HEK293 (cell line): ENCODE data around the gene DLG2.

Source experiments
- CTCF ChIA-PET: fragments of 350-600 bp; formaldehyde crosslinking; extraction: SDS; loops from one replicate; lab custom pipeline; 2021; ENCODE audit warnings: antibody characterized with exemption; lab: Yijun Ruan, JAX
- POLR2A ChIA-PET: fragments of 300-600 bp; formaldehyde crosslinking; extraction: SDS; loops from one replicate; lab custom pipeline; 2020; ENCODE audit warnings: antibody characterized with exemption, inconsistent platforms; lab: Yijun Ruan, JAX
- H3K27ac ChIP-seq: fragments of 200-500 bp; sonication (Bioruptor generic); 2 replicates; pipeline ENCODE4 v1.5.1; 2014; ENCODE audit warnings: low read depth, low read length, control low read depth, inconsistent platforms; ENCODE audit errors: extremely low read depth
- H3K36me3 ChIP-seq, 2 experiments: fragments of 200-500 bp in 1 of 2; sonication (Bioruptor generic) in 1 of 2; 1 replicate in 1 of 2; 2 replicates in 1 of 2; pipeline ENCODE4 v1.5.1; 2014 to 2017; ENCODE audit warnings: inconsistent platforms in 2 of 2, low read length in 2 of 2; ENCODE audit not compliant: control insufficient read depth in 2 of 2, insufficient read depth in 1 of 2
- H3K4me1 ChIP-seq: fragments of 200-500 bp; sonication (Bioruptor generic); 2 replicates; pipeline ENCODE4 v1.5.1; 2014; ENCODE audit warnings: mild to moderate bottlenecking, low read length, inconsistent platforms; ENCODE audit not compliant: control insufficient read depth, insufficient read depth
- H3K4me3 ChIP-seq: 2 replicates; pipeline ENCODE4 v1.5.1; 2011; ENCODE audit warnings: low read depth, mild to moderate bottlenecking, control low read depth, low read length, moderate library complexity
- H3K9me3 ChIP-seq: fragments of 200-500 bp; sonication (Bioruptor generic); 2 replicates; pipeline ENCODE4 v1.5.1; 2014; ENCODE audit warnings: low read depth, low read length, inconsistent platforms; ENCODE audit not compliant: control insufficient read depth, insufficient read depth
- GLI4 ChIP-seq: fragments of 450-650 bp; formaldehyde crosslinking; IDR thresholded peaks from 2 replicates; pipeline ENCODE4 v1.5.1; 2016; ENCODE audit warnings: missing biosample characterization, missing genetic modification characterization
- HOXA7 ChIP-seq: sonication (generic); formaldehyde crosslinking; IDR thresholded peaks from 2 replicates; pipeline ENCODE4 v1.8.1; 2022; ENCODE audit warnings: missing genetic modification reagents, borderline replicate concordance
- KLF7 ChIP-seq: fragments of 450-650 bp; formaldehyde crosslinking; IDR thresholded peaks from 2 replicates; pipeline ENCODE4 v1.5.1; 2016; ENCODE audit warnings: missing biosample characterization, missing genetic modification characterization, borderline replicate concordance
- SALL2 ChIP-seq: fragments of 450-650 bp; formaldehyde crosslinking; IDR thresholded peaks from 2 replicates; pipeline ENCODE4 v1.5.0; 2017; ENCODE audit warnings: missing biosample characterization, mild to moderate bottlenecking, missing genetic modification characterization, borderline replicate concordance
- SP3 ChIP-seq: fragments of 450-650 bp; formaldehyde crosslinking; IDR thresholded peaks from 2 replicates; pipeline ENCODE4 v1.5.1; 2016; ENCODE audit warnings: missing biosample characterization, missing genetic modification characterization
- YY2 ChIP-seq: fragments of 450-650 bp; formaldehyde crosslinking; IDR thresholded peaks from 2 replicates; pipeline ENCODE4 v1.5.1; 2016; ENCODE audit warnings: missing biosample characterization, missing genetic modification characterization
- ZBTB20 ChIP-seq: fragments of 450-650 bp; formaldehyde crosslinking; IDR thresholded peaks from 2 replicates; pipeline ENCODE4 v1.5.1; 2016; ENCODE audit warnings: missing biosample characterization, missing genetic modification characterization
- ZBTB48 ChIP-seq: fragments of 450-650 bp; formaldehyde crosslinking; IDR thresholded peaks from 2 replicates; pipeline ENCODE4 v1.5.1; 2016; ENCODE audit warnings: missing biosample characterization, missing genetic modification characterization
- ZBTB7A ChIP-seq: fragments of 450-650 bp; formaldehyde crosslinking; IDR thresholded peaks from 2 replicates; pipeline ENCODE4 v1.5.1; 2016; ENCODE audit warnings: low read depth, missing biosample characterization, missing genetic modification characterization
- ZNF391 ChIP-seq: fragments of 450-650 bp; formaldehyde crosslinking; IDR thresholded peaks from 2 replicates; pipeline ENCODE4 v1.5.1; 2016; ENCODE audit warnings: low read depth, missing biosample characterization, missing genetic modification characterization, borderline replicate concordance
- ZNF426 ChIP-seq: fragments of 450-650 bp; formaldehyde crosslinking; IDR thresholded peaks from 2 replicates; pipeline ENCODE4 v1.5.1; 2017; ENCODE audit warnings: missing biosample characterization, missing genetic modification characterization, mild to moderate bottlenecking, inconsistent platforms, moderate library complexity
- ZNF549 ChIP-seq: fragments of 450-650 bp; IDR thresholded peaks from 2 replicates; pipeline ENCODE4 v1.5.1; 2018; ENCODE audit warnings: missing biosample characterization, missing genetic modification characterization, mild to moderate bottlenecking, inconsistent platforms, moderate library complexity
- ZNF623 ChIP-seq: fragments of 450-650 bp; formaldehyde crosslinking; IDR thresholded peaks from 2 replicates; pipeline ENCODE4 v1.5.1; 2016; ENCODE audit warnings: missing biosample characterization, missing genetic modification characterization
- ZNF785 ChIP-seq: fragments of 450-650 bp; formaldehyde crosslinking; IDR thresholded peaks from 2 replicates; pipeline ENCODE4 v1.5.1; 2016; ENCODE audit warnings: missing biosample characterization, missing genetic modification characterization
- ZNF791 ChIP-seq: fragments of 450-650 bp; formaldehyde crosslinking; IDR thresholded peaks from 2 replicates; pipeline ENCODE4 v1.5.1; 2016; ENCODE audit warnings: missing biosample characterization, missing genetic modification characterization
- TF ChIP-seq, protein P1 (sequence below): fragments of 450-650 bp; formaldehyde crosslinking; IDR thresholded peaks from 2 replicates; pipeline ENCODE4 v1.5.1; 2016; ENCODE audit warnings: missing biosample characterization, missing genetic modification characterization
- TF ChIP-seq, protein P2 (sequence below): fragments of 450-650 bp; formaldehyde crosslinking; IDR thresholded peaks from 2 replicates; pipeline ENCODE4 v1.5.1; 2016; ENCODE audit warnings: missing biosample characterization, missing genetic modification characterization
- TF ChIP-seq, protein P3 (sequence below): fragments of 450-650 bp; formaldehyde crosslinking; IDR thresholded peaks from 2 replicates; pipeline ENCODE4 v1.5.0; 2017; ENCODE audit warnings: missing biosample characterization, missing genetic modification characterization, borderline replicate concordance
- TF ChIP-seq, protein P4 (sequence below): fragments of 450-650 bp; formaldehyde crosslinking; IDR thresholded peaks from 2 replicates; pipeline ENCODE4 v1.5.1; 2017; ENCODE audit warnings: missing biosample characterization, missing genetic modification characterization
- TF ChIP-seq, protein P5 (sequence below): fragments of 450-650 bp; formaldehyde crosslinking; conservative IDR thresholded peaks from 2 replicates; pipeline ENCODE4 v1.5.1; 2016; ENCODE audit warnings: low read depth, missing biosample characterization, missing genetic modification characterization

The DLG2 gene

DNA sequence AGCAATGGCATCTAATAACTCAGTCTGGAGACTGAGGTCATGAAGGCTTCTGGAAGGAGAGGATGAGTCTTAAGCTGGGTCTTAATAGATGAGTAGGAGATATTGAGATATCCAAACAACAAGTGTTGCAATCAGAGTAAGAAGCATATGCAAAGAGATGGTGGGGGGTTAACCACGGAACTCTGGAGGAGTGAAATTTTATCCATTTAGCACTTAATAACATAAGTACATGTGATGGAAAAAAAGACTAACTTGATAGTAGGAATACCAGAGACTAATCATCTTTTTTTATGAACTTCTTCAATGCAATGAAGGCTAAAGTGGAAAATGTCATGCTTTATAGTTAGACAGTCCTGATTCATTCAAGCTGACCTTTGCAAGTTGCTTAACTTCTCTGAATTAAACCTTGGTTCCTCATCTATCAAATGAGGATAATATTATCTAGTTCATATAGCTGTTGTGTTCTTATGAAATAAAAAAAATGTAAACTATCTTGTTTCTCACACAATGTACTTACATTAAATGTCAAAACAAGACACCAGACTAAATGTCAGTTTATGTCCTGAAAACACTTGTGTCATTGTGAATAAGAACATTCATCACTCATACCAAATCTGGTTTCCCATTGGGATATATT, 1937.9 kb downstream of the DLG2 start:
- ChIA-PET CTCF (interaction anchor here (0.7 kb wide), 1 partner anchor 875 kb away, joined by 3 read pairs; no protein-coding TSS in a partner anchor), POLR2A (no interaction called here)
- TF ChIP-seq YY2 (tag by site-specific recombination) (no peak), ZBTB48 (tag by site-specific recombination) (no peak), ZNF785 (no peak)
- no peaks in the 10 kb centered on the region for H3K9me3 ChIP-seq
- no peak overlapping the region for H3K4me3 ChIP-seq
- H3K4me1 ChIP-seq: no peaks in the 10 kb centered on the region
- H3K27ac ChIP-seq: no peak overlapping the region
- H3K36me3 ChIP-seq: no peaks in the 10 kb centered on the region

DNA sequence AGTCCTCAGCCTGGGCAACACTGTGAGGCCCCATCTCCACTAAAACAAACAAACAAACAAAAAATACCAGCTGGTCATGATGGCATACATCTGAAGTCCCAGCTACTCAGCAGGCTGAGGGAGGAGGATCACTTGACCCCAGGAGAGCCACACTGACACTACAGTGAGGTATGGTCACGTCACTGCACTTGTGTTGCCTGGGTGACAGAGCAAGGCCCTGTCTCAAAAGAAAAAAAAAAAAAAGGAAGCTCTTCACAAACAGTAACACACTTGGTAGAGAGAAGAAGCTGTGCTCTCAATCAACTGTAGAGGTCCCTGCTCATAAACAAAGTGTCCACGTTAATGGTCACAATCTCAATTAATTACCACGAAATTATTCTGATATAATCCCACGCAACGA, 1939.4 kb downstream of the DLG2 start:
- H3K4me3 ChIP-seq: no peak overlapping the region
- TF ChIP-seq HOXA7: no peak
- TF ChIP-seq, protein P1, sequence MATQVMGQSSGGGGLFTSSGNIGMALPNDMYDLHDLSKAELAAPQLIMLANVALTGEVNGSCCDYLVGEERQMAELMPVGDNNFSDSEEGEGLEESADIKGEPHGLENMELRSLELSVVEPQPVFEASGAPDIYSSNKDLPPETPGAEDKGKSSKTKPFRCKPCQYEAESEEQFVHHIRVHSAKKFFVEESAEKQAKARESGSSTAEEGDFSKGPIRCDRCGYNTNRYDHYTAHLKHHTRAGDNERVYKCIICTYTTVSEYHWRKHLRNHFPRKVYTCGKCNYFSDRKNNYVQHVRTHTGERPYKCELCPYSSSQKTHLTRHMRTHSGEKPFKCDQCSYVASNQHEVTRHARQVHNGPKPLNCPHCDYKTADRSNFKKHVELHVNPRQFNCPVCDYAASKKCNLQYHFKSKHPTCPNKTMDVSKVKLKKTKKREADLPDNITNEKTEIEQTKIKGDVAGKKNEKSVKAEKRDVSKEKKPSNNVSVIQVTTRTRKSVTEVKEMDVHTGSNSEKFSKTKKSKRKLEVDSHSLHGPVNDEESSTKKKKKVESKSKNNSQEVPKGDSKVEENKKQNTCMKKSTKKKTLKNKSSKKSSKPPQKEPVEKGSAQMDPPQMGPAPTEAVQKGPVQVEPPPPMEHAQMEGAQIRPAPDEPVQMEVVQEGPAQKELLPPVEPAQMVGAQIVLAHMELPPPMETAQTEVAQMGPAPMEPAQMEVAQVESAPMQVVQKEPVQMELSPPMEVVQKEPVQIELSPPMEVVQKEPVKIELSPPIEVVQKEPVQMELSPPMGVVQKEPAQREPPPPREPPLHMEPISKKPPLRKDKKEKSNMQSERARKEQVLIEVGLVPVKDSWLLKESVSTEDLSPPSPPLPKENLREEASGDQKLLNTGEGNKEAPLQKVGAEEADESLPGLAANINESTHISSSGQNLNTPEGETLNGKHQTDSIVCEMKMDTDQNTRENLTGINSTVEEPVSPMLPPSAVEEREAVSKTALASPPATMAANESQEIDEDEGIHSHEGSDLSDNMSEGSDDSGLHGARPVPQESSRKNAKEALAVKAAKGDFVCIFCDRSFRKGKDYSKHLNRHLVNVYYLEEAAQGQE (tag by site-specific recombination): no peak
- no peak for TF ChIP-seq SP3 (tag by site-specific recombination)
- no peak for TF ChIP-seq ZNF791
- no peak for TF ChIP-seq ZBTB20
- TF ChIP-seq ZNF623 (tag by site-specific recombination): no peak
- TF ChIP-seq, protein P2, sequence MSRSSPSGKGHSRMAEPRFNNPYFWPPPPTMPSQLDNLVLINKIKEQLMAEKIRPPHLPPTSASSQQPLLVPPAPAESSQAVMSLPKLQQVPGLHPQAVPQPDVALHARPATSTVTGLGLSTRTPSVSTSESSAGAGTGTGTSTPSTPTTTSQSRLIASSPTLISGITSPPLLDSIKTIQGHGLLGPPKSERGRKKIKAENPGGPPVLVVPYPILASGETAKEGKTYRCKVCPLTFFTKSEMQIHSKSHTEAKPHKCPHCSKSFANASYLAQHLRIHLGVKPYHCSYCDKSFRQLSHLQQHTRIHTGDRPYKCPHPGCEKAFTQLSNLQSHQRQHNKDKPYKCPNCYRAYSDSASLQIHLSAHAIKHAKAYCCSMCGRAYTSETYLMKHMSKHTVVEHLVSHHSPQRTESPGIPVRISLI: no peak
- no peak for TF ChIP-seq ZNF549 (tag by site-specific recombination)
- TF ChIP-seq, protein P3, sequence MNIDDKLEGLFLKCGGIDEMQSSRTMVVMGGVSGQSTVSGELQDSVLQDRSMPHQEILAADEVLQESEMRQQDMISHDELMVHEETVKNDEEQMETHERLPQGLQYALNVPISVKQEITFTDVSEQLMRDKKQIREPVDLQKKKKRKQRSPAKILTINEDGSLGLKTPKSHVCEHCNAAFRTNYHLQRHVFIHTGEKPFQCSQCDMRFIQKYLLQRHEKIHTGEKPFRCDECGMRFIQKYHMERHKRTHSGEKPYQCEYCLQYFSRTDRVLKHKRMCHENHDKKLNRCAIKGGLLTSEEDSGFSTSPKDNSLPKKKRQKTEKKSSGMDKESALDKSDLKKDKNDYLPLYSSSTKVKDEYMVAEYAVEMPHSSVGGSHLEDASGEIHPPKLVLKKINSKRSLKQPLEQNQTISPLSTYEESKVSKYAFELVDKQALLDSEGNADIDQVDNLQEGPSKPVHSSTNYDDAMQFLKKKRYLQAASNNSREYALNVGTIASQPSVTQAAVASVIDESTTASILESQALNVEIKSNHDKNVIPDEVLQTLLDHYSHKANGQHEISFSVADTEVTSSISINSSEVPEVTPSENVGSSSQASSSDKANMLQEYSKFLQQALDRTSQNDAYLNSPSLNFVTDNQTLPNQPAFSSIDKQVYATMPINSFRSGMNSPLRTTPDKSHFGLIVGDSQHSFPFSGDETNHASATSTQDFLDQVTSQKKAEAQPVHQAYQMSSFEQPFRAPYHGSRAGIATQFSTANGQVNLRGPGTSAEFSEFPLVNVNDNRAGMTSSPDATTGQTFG: no peak
- TF ChIP-seq SALL2: no peak
- TF ChIP-seq GLI4 (tag by site-specific recombination): no peak
- TF ChIP-seq, protein P4, sequence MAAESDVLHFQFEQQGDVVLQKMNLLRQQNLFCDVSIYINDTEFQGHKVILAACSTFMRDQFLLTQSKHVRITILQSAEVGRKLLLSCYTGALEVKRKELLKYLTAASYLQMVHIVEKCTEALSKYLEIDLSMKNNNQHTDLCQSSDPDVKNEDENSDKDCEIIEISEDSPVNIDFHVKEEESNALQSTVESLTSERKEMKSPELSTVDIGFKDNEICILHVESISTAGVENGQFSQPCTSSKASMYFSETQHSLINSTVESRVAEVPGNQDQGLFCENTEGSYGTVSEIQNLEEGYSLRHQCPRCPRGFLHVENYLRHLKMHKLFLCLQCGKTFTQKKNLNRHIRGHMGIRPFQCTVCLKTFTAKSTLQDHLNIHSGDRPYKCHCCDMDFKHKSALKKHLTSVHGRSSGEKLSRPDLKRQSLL (tag by site-specific recombination): no peak
- no peak for TF ChIP-seq KLF7
- TF ChIP-seq YY2 (tag by site-specific recombination): no peak
- TF ChIP-seq ZNF426 (tag by site-specific recombination): no peak
- no peak for TF ChIP-seq ZBTB7A (tag by site-specific recombination)
- TF ChIP-seq, protein P5, sequence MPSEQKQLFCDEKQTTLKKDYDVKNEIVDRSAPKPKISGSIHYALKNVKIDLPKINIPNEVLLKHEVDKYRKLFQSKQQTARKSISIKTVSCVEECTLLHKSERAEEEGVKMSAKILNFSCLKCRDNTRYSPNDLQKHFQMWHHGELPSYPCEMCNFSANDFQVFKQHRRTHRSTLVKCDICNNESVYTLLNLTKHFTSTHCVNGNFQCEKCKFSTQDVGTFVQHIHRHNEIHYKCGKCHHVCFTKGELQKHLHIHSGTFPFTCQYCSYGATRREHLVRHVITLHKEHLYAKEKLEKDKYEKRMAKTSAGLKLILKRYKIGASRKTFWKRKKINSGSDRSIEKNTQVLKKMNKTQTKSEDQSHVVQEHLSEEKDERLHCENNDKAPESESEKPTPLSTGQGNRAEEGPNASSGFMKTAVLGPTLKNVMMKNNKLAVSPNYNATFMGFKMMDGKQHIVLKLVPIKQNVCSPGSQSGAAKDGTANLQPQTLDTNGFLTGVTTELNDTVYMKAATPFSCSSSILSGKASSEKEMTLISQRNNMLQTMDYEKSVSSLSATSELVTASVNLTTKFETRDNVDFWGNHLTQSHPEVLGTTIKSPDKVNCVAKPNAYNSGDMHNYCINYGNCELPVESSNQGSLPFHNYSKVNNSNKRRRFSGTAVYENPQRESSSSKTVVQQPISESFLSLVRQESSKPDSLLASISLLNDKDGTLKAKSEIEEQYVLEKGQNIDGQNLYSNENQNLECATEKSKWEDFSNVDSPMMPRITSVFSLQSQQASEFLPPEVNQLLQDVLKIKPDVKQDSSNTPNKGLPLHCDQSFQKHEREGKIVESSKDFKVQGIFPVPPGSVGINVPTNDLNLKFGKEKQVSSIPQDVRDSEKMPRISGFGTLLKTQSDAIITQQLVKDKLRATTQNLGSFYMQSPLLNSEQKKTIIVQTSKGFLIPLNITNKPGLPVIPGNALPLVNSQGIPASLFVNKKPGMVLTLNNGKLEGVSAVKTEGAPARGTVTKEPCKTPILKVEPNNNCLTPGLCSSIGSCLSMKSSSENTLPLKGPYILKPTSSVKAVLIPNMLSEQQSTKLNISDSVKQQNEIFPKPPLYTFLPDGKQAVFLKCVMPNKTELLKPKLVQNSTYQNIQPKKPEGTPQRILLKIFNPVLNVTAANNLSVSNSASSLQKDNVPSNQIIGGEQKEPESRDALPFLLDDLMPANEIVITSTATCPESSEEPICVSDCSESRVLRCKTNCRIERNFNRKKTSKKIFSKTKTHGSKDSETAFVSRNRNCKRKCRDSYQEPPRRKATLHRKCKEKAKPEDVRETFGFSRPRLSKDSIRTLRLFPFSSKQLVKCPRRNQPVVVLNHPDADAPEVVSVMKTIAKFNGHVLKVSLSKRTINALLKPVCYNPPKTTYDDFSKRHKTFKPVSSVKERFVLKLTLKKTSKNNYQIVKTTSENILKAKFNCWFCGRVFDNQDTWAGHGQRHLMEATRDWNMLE (tag by site-specific recombination): no peak
- no peak for TF ChIP-seq ZNF785
- TF ChIP-seq ZNF391 (tag by site-specific recombination): no peak
- H3K36me3 ChIP-seq: no peaks in the 10 kb centered on the region
- ChIA-PET POLR2A (no interaction called here), CTCF (interaction anchor here (0.5 kb wide), 1 partner anchor 19 kb away, joined by 4 read pairs; no protein-coding TSS in a partner anchor)
- H3K27ac ChIP-seq: no peak overlapping the region
- no peaks in the 10 kb centered on the region for H3K4me1 ChIP-seq
- H3K9me3 ChIP-seq: no peaks in the 10 kb centered on the region
